GM18861 (cell line): Measurements from ENCODE around the gene HRH2.

ENCODE experiments used
- ATAC-seq: cut with Tn5 transposase; IDR thresholded peaks from one replicate; pipeline ENCODE4 v1.9.1; 2021; ENCODE audit not compliant: unreplicated experiment

Gene HRH2

DNA sequence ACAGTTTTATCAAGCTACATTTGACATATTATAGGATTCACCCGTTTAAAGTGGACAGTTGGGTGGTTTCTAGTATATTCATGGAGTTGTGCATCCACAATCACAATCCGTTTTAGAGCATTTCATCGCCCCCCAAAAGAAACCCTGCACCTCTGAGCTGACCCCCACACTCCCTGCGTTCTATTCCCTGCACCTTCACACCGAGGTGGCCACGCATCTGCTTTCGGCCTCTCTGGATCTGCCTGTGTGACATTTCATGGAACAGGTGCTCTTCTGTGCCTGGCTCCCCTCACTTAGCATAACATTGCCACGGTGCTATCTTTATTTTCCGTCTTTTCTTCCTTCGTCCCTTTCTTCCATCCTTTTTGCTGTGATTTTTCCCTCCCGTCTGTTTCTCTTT is 32.7 kb downstream of the HRH2 start:
- no peak for ATAC-seq

GRCh38 chr5:175691761-175692160 is 33.9 kb downstream of the HRH2 start:
- no peak for ATAC-seq

DNA sequence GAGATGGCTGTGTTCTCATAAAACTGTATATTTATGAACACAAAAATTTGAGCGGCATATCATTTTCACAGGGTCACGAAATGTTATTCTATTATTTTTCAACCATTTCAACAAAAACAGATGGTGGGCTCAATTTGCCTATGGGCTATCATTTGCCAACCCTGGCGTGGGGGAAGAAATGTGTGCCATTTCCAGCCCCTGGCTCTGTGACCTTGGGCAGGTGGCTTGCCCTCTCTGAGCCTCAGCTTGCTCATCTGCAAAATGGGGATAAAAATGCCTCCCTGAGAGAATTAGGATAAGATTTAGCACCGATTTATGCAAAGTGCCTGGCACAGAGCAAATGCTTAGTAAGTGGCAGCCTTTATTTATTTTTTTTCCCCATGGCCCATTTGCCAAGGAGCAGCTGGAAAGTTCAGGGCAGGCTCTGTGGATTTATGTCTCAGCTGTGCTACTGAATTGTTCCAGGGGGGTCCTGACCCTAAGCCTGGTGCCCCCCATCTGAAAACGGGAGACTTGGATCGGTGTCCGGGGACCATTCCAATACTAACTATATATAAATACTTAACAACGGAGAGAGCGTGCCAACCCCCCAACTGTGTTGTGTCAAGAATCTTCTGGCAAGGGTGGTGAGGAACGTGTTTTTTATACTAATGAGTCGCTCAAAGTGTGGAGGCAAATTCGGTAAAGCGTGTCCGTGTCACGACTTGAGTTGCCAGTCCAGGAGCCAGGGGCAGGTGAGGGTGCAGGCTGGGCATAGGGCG is 34.5 kb downstream of the HRH2 start:
- ATAC-seq = no peak

DNA sequence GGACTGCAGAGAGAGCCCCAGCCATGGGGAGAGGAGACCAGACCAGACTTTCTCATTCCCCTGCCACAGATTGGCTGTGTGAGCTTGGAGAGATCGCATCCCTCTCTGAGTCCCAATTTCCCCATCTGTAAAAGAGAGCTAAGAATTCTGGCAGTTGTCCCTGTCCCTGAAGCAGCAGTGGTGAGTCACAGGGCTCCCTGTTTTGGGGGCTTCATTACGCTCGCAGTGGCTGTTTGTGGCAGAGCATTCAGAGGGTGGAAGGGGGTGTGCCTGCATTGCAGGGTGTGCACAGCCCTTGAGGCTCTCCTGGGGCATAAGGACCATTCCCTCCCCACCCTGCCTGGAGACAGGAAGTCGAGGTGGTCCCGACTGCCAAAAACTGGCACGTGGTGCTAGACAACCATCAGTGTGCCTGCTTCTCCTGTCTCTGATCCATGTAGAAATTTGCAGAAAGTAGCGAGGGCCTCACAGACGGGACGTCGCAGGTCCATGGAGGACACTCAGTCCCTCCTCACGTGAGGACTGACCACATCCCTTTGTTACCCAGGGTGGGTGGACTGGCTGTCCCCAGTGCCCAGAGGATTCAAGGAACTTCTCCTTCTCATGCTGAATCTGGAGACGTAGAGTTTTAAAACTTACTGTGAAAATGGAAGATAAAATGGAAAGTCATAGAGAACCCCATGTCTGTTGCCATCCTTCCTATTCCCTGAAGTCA is 35.3 kb downstream of the HRH2 start:
- no peak for ATAC-seq

- no peak for ATAC-seq
Measured at GRCh38 chr5:175693741-175694140, 35.9 kb downstream of the HRH2 start.

DNA sequence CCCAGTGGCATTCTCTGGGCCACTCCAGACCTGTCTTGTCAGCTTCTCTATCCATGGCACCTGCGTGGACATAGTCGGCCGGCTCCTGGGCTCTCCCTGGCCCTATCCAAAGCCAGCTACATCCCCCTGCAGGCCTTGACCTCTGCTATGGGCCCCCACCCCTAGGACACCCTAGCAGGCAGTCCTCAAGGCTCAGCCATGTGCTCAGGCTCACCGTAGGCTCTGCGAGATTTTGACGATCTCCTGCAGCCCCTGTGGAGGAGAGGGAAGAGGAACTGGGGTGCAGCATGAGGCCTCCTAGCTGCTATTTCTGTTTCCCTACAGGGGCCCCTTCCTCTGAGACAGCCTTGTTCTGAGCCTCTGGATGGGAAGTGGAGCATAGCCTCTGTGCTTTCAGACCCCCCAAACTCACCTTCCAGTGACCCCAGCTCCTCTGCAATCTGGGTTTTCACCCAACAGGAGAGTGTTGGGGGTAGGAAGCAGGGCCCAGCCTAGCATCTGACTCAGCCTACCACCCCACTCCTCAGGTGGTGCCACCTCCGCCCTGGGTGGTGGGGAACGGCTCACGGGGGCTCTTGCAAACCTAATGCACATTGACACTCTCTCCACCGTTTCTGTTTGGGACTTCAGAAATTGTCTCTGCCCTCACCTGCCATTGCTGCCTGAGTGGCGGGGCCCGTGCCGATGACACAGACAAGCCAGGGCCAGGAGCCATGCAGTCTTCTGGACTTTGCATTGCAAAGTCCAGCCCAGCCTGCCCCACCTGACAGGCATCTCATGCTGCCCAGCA is 36.7 kb downstream of the HRH2 start:
- ATAC-seq = no peak

DNA sequence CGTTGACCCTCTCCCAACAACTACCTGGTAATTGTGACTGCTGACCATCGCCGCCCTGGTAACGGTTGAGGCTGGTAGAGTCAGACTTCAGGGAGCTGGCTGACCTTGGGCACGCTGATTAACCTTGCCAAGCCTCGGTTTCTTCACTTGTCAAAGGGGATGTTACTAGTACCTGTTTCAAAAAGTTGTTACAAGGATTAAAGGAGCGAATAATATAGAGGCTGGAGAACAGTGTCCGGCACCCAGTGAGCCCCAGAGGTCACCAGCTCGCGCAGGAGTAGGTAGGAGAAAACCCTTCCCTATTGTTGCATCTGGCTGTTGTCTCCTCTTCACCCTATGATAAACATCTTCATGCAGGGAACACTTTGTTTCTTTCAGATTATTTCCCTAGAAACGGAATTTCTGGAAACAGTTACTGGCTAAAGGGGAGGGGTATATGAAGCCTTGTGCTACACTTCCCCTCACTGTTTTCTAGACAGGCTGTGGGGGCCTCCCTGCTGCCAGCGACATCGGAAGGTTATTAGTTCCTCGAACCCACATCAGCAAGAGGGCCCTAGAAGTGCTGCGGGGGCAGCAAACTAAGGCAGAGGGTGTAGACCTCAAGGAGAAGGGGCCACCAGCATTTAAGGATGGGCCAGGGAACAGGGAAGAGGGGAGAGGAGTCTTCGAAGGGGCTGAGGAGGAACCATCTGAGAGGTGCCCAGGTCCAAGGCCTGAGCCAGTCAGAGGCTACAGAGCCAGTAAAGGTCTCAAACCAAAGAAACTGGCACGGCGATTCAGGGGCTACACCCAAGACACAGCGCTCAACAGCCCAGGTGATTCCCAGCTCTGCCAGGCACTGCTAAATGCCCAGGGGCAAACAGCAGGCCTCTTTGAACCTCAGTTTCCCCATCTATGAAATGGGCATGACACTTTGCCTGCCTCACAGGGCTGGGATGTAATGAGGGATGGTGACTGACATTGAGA is 37.6 kb downstream of the HRH2 start:
- ATAC-seq = no peak

- ATAC-seq = no peak
Measured at GRCh38 chr5:175696139-175696854, 38.4 kb downstream of the HRH2 start.

DNA sequence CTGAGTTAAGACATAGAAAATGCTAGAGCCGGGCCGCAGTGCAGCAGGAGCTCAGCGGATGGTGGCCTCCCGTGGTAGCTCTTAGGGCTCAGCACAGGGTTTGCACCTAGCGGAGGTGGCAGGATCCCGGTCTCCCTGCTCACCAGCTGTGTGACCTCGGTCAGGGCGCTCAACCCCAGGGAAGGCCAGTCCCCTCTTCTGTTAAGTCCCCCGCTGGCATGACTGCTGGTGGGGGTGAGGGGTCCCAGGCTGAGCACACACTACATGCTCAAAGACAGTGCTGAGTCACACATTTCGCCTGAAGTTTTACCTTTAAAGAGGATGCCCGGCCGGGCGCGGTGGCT is 39.0 kb downstream of the HRH2 start:
- no peak for ATAC-seq

GRCh38 chr5:175697846-175698245 is 40.0 kb downstream of the HRH2 start:
- no peak for ATAC-seq

DNA sequence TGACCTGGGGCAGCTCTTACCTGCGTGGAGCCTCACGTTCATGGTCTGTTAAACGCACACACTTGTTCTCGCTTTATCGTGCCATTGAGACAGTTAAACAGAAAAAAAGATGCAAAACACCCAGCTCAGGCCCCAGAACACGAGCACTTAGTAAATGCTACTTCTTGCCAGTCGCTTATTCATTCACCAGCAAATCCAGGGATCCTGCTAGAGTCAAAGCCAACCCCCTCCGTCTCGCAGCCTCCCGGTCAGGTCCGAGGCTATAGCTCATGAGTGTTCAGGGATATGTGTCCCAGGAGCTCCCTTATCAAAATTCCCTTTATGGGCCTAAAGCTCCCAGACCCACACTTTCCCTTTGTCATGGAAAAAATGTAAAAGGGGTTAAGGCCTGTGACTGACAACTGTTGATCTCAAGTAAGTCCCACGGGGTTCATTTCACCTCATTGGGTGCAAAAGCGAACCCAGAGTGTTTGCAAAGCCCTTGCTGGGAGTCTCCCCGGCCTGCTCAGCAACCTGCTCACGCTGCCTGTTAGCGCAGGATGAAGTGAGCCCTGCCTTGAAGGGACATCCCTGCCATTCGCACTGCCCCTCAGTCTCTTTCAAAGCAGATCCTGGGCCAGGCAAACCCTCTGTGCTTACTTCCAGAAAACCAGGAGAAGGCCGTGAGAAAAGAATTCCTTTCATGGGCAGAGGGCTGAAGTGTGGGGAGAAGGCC is 40.7 kb downstream of the HRH2 start:
- ATAC-seq = no peak

- ATAC-seq = no peak
Measured at GRCh38 chr5:175700991-175701390, 43.1 kb downstream of the HRH2 start.

DNA sequence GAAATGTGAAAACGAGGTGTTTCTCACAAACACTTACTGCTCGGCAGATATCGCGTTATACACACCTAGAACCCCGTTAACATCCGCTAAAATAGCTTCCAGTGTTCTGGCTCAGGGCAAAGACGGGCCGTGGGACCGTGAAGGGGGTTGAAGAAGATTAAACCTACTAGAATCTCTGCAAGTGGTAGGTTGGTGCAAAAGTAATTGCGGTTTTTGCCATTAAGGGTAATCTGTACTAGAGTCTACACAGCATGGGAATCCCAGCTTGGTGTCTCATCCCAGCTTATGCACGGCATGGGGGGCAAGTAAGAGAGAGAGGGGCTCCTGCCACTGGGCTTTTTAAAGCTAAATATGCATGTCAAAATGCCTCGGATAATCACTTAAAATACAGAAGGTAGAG is 43.9 kb downstream of the HRH2 start:
- ATAC-seq = no peak

DNA sequence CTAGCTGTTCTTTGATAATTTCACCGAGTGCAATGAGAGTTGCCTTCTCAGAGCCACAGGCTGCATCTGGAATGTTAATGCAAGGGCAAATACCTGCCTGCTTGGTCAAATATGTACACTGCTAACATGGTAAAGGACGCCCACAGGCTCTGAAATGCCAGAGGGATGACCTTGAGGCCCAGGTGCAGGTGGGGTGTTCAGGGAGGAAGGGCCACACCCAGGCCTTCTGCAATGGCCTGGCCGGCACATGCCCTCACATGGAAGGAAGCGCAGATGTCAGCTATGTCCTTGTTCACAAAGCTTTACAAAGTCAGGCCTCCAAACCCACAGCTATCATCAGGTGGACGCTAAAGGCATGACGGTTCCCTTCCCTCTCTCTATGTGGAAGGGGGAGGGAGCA is 48.6 kb downstream of the HRH2 start:
- no peak for ATAC-seq

DNA sequence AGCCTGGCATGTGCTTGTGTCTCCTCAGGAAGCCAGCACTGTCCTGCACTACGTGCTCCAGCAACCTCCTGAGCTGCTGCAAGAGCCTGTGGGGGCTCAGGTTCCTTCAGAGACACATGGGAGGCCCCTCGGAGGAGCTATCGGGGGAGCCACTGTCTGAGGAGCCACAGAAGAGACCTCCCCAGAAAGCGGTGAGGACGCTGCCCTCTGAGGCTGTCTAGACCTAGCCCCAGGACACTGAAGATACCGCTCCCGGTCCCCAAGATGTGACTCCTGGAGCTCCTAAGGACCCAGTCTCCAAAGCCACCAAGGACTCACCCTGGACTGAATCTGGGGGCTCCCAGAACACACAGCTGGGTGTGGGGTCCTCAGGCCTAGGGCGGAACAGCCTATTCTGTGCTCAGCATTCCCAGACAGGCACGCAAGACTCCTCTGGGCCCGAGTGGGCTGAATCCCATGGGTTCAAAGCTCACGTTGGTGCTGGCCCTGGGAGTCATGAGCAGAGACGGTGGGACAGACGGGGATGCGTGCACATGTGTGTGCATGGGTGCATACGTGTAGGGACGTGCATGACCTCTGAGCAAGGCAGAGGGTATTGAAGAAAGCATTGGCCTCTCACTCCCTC is 50.0 kb downstream of the HRH2 start:
- ATAC-seq = no peak

GRCh38 chr5:175709276-175709781 is 51.5 kb downstream of the HRH2 start:
- no peak for ATAC-seq

- no peak for ATAC-seq
Measured at GRCh38 chr5:175710326-175710725, 52.5 kb downstream of the HRH2 start.

GRCh38 chr5:175711031-175711430 is 53.2 kb downstream of the HRH2 start:
- ATAC-seq = no peak
